Gastroesophageal sphincter (tissue), 3 donors: ENCODE results near the gene OR10A2.

Source experiments
- POLR2A ChIP-seq, 2 donors: fragments of 450-650 bp; IDR thresholded peaks; one replicate each; pipeline ENCODE4 v1.6.1; 2017; ENCODE audit warnings: antibody characterized with exemption in 2 of 2, mild to moderate bottlenecking in 2 of 2, moderate library complexity in 1 of 2
- POLR2AphosphoS5 ChIP-seq: sonication (generic); formaldehyde crosslinking; IDR thresholded peaks from one replicate; pipeline ENCODE4 v1.6.1; 2017; ENCODE audit warnings: antibody characterized with exemption
- TF ChIP-seq, protein P1 (sequence below), 4 experiments: fragments of 200-600 bp in 2 of 4; fragments of 450-650 bp in 2 of 4; sonication (generic) in 1 of 4; IDR thresholded peaks; one replicate each; pipeline ENCODE4 v1.5.1; 2017 to 2019; ENCODE audit warnings: antibody characterized with exemption in 4 of 4, mild to moderate bottlenecking in 2 of 4, moderate library complexity in 2 of 4

- TF ChIP-seq, protein P1, sequence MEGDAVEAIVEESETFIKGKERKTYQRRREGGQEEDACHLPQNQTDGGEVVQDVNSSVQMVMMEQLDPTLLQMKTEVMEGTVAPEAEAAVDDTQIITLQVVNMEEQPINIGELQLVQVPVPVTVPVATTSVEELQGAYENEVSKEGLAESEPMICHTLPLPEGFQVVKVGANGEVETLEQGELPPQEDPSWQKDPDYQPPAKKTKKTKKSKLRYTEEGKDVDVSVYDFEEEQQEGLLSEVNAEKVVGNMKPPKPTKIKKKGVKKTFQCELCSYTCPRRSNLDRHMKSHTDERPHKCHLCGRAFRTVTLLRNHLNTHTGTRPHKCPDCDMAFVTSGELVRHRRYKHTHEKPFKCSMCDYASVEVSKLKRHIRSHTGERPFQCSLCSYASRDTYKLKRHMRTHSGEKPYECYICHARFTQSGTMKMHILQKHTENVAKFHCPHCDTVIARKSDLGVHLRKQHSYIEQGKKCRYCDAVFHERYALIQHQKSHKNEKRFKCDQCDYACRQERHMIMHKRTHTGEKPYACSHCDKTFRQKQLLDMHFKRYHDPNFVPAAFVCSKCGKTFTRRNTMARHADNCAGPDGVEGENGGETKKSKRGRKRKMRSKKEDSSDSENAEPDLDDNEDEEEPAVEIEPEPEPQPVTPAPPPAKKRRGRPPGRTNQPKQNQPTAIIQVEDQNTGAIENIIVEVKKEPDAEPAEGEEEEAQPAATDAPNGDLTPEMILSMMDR (IDR thresholded peaks at IDR 0.05): no peak
- no peak for TF ChIP-seq POLR2AphosphoS5
- TF ChIP-seq POLR2A (IDR thresholded peaks at IDR 0.05): no peak
Measured at GRCh38 chr11:6843670-6844069, 19.2 kb upstream of the OR10A2 start.
